ENCODE data around the gene IQSEC3.

IQSEC3 gene

DNA sequence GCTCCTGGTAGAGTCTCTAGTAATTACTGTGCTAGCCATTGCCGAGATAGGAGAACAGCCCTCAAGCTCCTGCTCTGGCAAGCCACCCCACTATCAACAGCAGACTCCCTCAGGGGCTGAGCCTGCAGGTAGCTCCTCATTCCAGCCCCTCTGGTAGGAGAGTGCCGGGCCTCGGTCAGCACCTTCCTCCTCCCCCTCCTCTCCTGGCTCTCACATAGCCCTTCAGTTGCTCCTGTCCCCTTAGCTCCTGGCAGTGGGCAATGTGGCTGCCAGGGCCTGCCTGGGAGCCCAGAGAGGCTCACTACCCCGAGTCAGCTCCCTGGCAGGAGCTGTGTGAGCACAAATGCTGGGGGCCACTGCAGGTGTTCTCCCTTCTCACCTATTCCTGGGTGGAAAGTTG lies 52.0 kb downstream of the IQSEC3 start:
- DNase-seq (ENCODE audit: low spot score): no peak
- in situ Hi-C loops (cut with MboI; ENCODE audit: low pct_unique_long_range_greater_than_20kb, low sequenced_read_pairs, unreplicated experiment): no loop called here
- TF ChIP-seq, protein P1, sequence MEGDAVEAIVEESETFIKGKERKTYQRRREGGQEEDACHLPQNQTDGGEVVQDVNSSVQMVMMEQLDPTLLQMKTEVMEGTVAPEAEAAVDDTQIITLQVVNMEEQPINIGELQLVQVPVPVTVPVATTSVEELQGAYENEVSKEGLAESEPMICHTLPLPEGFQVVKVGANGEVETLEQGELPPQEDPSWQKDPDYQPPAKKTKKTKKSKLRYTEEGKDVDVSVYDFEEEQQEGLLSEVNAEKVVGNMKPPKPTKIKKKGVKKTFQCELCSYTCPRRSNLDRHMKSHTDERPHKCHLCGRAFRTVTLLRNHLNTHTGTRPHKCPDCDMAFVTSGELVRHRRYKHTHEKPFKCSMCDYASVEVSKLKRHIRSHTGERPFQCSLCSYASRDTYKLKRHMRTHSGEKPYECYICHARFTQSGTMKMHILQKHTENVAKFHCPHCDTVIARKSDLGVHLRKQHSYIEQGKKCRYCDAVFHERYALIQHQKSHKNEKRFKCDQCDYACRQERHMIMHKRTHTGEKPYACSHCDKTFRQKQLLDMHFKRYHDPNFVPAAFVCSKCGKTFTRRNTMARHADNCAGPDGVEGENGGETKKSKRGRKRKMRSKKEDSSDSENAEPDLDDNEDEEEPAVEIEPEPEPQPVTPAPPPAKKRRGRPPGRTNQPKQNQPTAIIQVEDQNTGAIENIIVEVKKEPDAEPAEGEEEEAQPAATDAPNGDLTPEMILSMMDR (IDR thresholded peaks at IDR 0.05; ENCODE audit: extremely low read depth, insufficient read depth, missing control alignments): no peak

DNA sequence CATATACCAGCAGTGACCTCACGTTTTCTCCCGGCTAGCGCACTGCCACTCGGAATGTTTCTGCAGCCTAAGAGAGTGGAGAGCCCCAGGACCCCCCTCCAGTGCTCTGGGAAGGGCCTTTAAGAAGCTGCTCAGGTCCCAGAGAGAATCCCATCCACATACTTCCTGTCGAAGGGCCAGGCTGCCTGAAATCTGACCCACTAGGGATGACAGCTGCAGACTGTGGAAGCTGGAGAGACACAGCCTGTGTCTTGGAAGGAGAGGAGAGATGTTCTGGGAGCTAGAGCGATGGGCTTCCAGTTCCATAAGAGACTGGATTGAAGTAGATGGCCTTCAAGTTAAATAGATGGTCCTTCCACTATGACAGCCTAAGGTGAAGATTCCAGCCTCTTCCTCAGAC lies 54.4 kb downstream of the IQSEC3 start:
- in situ Hi-C loops (cut with MboI; ENCODE audit: low pct_unique_long_range_greater_than_20kb, low sequenced_read_pairs, unreplicated experiment): no loop called here
- no peak for DNase-seq (ENCODE audit: low spot score)

DNA sequence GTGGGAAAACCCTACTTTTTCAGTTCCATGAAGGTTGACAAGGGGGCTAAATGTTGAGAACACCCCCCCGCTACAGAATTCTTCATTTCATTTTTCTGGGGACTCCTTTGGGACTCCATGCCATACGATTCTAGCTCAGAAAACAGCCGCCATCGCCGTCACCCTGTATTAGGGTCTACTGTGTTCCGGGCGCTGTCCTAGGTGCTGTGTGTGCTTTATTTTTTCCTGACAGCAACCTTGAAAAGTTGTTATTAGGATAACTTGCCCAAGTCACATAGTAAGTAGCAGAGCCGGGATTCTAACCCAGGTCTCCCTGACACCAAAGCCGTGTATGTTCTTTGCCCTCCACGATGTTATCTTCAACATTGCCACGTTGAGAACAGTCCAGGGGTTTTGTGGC lies 55.1 kb downstream of the IQSEC3 start:
- no peak for DNase-seq (ENCODE audit: low spot score)
- in situ Hi-C loops (cut with MboI; ENCODE audit: low pct_unique_long_range_greater_than_20kb, low sequenced_read_pairs, unreplicated experiment): no loop called here
- TF ChIP-seq, protein P1 (IDR thresholded peaks at IDR 0.05; ENCODE audit: extremely low read depth, insufficient read depth, missing control alignments): no peak

More for the DNA sequence above, 54.4 kb downstream of the IQSEC3 start:
- TF ChIP-seq, protein P1 (IDR thresholded peaks at IDR 0.05; ENCODE audit: extremely low read depth, insufficient read depth, missing control alignments): no peak

DNA sequence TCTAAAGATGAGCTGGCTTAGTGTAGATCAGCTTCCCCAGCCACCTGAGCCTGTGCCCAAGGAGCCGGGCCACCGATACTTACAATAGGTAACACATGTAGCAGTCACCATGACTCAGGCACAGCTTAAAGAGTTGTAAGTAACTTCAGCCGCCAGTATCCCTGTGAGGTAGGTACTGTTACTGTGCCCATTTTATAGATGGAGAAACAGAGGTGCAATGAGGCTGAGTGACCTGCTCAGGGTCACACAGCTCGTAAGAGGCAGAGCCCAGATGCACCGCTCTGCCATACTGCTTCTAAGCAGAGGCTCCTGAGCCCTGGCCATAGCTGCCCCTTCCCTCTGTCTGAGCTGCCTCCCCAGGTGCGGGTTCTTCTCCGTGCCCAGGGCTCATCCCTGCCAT lies 58.5 kb downstream of the IQSEC3 start:
- in situ Hi-C loops (cut with MboI; ENCODE audit: low pct_unique_long_range_greater_than_20kb, low sequenced_read_pairs, unreplicated experiment): no loop called here
- TF ChIP-seq, protein P1 (IDR thresholded peaks at IDR 0.05; ENCODE audit: extremely low read depth, insufficient read depth, missing control alignments): no peak
- no peak for DNase-seq (ENCODE audit: low spot score)

DNA sequence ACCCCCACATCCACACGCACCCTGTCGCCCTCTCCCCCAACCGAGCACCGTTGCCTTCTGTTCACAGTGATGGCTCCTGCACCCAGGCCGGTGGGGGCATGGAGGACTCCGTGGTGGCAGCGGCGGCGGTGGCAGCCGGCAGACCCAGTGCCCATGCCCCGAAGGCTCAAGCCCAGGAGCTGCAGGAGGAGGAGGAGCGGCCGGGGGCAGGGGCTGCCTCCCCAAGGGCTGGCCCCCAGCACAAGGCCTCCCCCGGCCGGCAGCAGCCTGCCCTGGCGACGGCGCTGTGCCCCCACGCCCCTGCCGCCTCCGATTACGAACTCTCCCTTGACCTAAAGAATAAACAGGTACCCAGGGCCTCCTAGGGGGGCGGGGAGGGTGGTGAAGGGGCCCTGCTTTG lies 59.0 kb downstream of the IQSEC3 start:
- DNase-seq (ENCODE audit: low spot score): no peak
- TF ChIP-seq, protein P1 (IDR thresholded peaks at IDR 0.05; ENCODE audit: extremely low read depth, insufficient read depth, missing control alignments): no peak
- in situ Hi-C loops (cut with MboI; ENCODE audit: low pct_unique_long_range_greater_than_20kb, low sequenced_read_pairs, unreplicated experiment): no loop called here

DNA sequence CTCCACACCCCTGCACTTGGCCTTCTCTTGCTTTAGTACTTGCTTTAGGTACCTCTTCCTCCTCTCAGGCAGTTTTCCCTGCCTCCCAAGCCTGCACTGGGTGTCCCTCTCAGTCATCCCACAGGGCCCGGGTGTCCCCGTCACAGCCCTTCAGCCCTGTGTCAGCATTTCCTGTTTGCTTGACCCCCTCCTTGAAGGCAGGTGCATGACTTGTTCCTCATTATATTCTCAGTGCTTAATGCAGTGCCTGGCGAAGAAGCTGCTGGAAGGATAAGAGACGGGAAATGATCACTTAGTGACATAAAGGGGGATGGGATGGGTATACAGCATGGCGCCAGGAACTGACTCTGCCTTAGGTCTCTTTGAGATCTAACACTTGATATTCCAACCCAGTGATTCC lies 61.5 kb downstream of the IQSEC3 start:
- in situ Hi-C loops (cut with MboI; ENCODE audit: low pct_unique_long_range_greater_than_20kb, low sequenced_read_pairs, unreplicated experiment): no loop called here
- no peak for DNase-seq (ENCODE audit: low spot score)
- TF ChIP-seq, protein P1 (IDR thresholded peaks at IDR 0.05; ENCODE audit: extremely low read depth, insufficient read depth, missing control alignments): no peak

DNA sequence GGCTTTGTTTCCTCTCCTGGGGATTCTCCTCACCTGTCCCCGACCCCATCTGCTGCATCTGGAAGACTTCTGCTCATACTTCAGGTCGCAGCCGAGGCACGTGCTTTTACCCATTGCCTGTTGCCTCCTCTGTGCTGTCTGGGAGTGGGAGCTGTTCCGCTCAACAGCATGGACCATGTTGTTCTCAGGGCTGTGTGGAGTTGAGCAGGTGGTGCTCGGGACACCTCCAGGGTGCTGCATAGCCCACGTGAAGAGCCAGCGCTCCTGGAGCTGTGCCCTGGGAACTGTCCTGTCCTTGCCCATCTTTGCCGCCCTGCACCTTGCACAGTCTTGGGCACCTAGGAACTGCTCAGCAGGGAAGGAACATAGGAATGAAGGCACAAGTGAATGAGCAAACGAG lies 62.4 kb downstream of the IQSEC3 start:
- TF ChIP-seq, protein P1 (IDR thresholded peaks at IDR 0.05; ENCODE audit: extremely low read depth, insufficient read depth, missing control alignments): no peak
- in situ Hi-C loops (cut with MboI; ENCODE audit: low pct_unique_long_range_greater_than_20kb, low sequenced_read_pairs, unreplicated experiment): no loop called here
- no peak for DNase-seq (ENCODE audit: low spot score)

Data from GM13977 (cell line).